ELF-1 (cell line): ENCODE measurements around the gene ELFN2.

ENCODE experiments used
- DNase-seq: peaks from one replicate; pipeline ENCODE4 v3.0.0-alpha.2; 2016; ENCODE audit warnings: low read depth, low spot score

The ELFN2 gene

GRCh38 chr22:37386441-37386840 is 40.8 kb downstream of the ELFN2 start:
- no peak for DNase-seq

DNA sequence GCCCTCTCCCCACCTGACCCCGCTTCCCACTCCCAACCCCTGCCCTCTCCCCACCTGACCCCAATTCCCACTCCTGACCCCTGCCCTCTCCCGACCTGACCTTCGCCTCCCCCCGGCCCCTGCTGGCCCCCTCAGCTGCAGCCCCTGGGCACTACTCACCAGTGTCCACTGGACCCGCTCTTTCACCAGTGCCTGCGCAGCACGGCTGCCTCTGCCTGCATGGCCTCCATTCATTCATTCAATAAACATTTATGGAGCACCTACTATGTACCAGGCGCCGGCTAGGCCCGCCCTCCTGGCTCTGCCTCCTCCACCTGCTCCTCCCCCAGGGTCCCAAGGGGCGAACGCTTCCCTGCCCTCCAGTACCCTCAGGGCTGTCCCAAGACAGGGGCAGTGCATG is 42.6 kb downstream of the ELFN2 start:
- DNase-seq = no peak

- no peak for DNase-seq
These were observed 43.9 kb downstream of the ELFN2 start for GRCh38 chr22:37383341-37383740.

DNA sequence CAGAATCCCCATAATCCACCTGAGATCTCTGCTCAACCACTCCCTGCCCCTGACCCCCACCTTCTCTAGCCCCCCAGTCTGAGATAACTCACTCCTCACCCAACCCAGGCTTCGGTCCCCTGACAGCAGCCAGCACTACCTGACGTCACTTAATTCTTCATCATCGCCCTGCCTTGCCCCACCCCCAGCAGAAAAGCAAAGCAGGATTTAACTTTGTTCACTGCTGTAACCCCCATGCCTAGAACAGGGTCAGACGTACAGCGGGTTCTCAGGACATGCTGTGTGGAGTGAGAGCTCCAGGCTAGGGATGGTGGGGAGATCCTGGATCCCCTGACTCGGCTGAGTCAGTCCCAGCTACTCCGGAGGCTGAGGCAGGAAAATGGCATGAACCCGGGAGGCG is 45.8 kb downstream of the ELFN2 start:
- no peak for DNase-seq

- DNase-seq = no peak
These were observed 47.6 kb downstream of the ELFN2 start for GRCh38 chr22:37379722-37380121.

- no peak for DNase-seq
These were observed 48.2 kb downstream of the ELFN2 start for GRCh38 chr22:37379085-37379484.

GRCh38 chr22:37378642-37379058 is 48.6 kb downstream of the ELFN2 start:
- DNase-seq = no peak

DNA sequence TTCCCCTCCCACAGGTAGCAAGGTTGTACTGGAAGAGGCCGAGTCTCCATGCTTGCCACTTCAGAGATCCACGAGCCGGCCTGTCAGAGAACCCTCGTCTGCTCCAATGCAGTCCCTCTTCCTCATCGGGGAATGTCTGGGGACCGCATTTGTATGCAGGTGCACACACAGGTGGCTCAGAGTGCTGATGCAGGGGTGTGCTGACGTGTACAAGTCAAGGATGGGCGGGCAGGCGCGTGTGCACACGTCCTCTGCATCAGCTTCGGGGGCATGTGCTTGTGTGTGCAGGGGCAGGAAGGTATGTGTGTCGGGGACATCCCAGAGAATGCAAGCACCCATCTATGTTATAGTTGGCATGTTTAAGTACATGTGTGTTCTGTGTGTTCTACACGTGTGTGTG is 49.4 kb downstream of the ELFN2 start:
- no peak for DNase-seq

- DNase-seq = no peak
These were observed 50.1 kb downstream of the ELFN2 start for GRCh38 chr22:37377138-37377537.

- no peak for DNase-seq
These were observed 50.6 kb downstream of the ELFN2 start for GRCh38 chr22:37376643-37377042.

DNA sequence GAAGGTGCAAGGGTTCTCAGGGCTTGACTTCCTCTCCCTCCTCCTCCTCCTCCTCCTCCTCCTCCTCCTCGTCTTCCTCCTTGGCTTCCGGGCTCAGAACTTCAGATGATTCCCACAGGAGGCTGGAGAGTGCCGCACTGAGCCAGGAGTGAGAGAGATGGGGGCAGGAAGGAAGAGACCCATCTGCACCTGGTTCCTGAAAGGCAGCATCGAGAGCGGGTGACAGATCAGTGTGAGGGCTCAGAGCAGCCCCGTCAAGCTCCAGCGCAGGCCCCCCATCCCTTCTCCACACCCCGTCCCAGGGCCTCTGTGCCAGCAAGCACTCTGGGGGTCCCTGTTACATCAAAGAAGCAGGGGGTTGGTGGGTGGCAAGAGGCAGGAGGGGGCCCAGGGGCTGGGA is 51.5 kb downstream of the ELFN2 start:
- DNase-seq = no peak

GRCh38 chr22:37374571-37374970 is 52.7 kb downstream of the ELFN2 start:
- DNase-seq = no peak

- DNase-seq = no peak
These were observed 53.8 kb downstream of the ELFN2 start for GRCh38 chr22:37373451-37373850.

- no peak for DNase-seq
These were observed 55.4 kb downstream of the ELFN2 start for GRCh38 chr22:37371911-37372310.

DNA sequence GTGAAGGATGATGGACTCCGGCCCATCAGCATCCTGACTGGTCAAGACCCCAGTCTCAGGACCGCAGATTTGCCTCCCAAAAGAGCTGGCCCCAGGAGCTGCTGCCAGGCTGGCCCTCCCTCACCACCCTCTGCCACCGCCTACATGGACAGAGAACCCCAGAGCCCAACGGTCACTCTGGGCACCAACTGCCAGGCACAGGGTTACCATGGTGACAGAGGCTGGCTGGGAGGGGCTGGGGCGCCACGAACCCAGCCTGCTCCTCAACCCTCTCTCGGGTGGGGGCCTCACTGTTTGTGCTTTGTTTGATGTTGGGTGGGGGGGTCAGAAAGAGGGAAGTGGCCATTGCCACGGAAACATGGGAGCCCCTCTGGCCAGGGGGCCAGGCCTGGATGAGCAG is 55.8 kb downstream of the ELFN2 start:
- no peak for DNase-seq

DNA sequence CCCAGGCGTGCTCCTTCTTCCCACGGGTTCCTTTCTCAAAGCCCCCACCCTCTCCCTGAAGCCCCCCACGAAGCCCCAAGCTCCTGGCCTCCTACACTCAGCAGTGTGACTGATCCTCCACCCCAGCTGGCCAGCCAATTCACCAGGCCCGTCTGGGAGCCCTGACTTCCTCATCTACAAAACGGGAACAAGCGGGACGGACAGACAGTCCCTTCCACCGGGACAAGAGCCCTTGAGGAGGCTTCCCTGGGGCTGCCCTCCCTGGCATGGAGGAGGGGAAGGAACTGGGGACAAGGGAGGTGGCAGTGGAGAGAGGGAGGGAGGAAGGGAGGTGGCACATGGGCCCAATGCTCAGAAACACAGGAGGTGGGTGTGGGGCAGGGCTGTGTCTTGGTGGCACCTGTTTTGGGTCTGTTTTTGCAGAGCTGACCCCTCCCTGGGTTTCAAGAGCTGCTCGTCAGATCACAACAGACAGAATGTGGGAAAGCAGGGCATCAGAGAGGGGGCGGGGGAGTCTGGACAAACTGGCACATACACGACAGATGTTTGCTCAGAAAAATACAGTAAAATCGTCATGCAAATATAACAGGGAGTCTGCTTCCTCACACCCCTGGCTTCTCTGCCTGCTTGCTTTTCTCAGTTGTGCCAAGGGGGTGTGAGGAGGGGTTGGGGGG is 56.8 kb downstream of the ELFN2 start:
- DNase-seq = no peak

GRCh38 chr22:37369483-37369882 is 57.8 kb downstream of the ELFN2 start:
- no peak for DNase-seq

GRCh38 chr22:37368058-37368457 is 59.2 kb downstream of the ELFN2 start:
- DNase-seq = peak; percentile 33

DNA sequence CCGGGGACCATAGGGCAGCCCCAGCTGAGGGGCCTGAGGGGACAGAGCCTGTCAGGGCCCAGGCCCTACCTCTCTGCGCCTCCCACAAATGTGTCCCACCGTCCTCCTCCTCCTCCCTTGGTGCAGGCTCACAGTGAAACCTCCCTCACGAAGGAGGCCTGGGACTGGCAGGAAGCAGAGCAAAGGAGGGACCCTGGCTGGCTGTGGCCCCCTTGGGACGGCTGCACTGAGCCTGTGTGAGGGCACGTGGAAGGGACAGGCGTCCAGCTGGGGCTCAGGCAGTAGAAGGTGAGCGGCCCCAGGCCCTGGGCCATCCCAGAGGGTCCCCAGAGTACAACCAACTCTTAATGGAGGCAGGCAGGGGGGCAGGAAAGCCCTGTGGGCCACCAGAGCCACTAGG is 60.7 kb downstream of the ELFN2 start:
- DNase-seq = no peak

DNA sequence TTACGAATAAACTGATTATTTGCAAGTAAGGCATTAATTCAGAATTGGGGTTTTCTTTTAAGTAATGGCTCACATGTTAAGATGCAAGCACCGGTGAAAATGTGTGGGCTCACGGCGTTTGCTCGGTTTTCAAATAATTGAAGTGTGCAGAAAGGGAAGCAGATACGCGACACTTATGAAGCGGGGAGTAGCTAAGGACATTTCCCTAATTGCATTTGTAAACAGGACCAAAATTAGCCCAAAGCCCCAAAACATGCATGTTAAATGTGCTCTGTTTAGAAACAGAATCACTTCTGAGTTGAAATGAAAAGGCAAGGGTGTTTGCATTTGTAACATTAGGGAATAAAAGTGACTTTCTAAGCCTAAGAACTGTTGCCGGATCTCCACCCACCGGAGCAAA is 61.3 kb downstream of the ELFN2 start:
- DNase-seq = no peak

DNA sequence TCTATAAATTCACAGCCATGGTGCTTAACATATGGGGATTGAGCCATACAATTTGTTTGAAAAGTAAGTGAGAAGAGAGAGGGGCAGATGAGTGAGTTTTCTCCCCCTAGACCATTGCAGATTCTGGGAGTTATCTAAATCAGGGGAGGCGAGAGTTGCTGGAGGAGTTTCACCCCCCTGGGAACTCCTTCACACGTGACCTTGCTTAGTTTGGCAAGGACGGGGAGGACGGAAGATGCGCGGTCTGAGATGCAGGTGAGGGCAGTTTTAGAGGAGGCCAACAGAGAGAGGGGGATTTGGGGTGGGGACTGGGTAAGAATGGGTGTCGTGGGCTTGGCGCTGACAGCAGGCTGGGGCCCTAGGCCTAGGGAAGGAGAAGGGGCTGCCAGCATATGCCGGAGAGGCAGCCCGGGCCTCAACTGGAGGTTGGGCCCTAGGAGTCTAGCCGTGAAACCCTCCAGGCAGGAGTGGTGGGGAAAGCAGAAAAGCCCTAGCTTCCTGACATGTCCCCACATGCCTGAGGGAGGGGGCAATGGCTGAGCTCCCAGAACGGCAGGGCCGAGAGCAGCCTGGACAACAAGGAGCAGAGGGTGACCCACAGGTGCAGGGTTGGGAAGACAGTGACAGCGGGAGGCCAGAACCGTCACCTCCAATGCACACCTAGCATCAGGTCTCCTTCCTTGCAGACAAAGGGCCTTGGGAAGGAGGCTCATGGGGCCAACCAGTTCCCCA is 63.9 kb downstream of the ELFN2 start:
- no peak for DNase-seq

GRCh38 chr22:37362621-37363020 is 64.7 kb downstream of the ELFN2 start:
- DNase-seq = no peak

- DNase-seq = no peak
These were observed 68.4 kb downstream of the ELFN2 start for GRCh38 chr22:37358917-37359316.
